GM18870 (cell line): Measurements from ENCODE around the gene EFHC1.
A peak's percentile ranks its signal among the peaks of the same experiment; 100 is the strongest.
"Not testable (repeated sequence)": the region's sequence is repeated elsewhere in the genome, so short reads cannot be mapped to it uniquely, and the experiment has no call there.

Experiments
- ATAC-seq: cut with Tn5 transposase; IDR thresholded peaks from one replicate; pipeline ENCODE4 v1.9.1; 2021; ENCODE audit warnings: moderate library complexity; ENCODE audit not compliant: unreplicated experiment

Gene EFHC1

DNA sequence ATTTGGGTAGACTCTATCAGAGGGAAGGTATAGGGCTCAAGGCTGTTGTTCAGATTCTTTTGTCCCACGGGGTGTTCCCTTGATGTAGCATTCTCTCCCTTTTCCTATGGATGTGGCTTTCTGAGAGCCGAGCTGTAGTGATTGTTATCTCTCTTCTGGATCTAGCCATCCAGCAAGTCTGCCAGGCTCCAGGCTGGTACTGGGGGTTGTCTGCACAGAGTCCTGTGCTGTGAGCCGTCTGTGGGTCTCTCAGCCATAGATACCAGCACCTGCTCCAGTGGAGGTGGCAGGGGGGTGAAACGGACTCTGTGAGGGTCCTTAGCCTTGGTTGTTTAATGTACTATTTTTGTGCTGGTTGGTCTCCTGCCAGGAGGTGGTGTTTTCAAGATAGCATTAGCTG is 13.2 kb downstream of the EFHC1 start:
- ATAC-seq: not testable (repeated sequence)

DNA sequence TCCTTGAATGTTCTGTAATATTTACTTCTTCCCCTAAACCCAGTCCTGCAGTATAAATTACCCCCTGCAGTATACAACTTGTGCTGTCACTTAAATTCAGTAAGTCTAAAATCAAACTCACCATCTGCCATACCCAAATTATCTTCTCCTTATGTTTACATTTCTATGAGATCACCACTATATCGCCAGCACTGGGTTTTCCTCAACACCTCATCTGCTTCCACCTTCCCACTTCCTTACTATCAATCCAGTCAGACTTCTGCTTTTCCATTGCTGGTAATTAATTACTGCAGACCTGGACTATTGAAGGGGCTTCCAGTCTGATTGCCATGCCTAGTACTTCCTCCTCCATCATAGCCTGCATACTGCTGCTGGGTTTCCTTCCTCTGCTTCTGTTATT is 15.2 kb downstream of the EFHC1 start:
- no peak for ATAC-seq

DNA sequence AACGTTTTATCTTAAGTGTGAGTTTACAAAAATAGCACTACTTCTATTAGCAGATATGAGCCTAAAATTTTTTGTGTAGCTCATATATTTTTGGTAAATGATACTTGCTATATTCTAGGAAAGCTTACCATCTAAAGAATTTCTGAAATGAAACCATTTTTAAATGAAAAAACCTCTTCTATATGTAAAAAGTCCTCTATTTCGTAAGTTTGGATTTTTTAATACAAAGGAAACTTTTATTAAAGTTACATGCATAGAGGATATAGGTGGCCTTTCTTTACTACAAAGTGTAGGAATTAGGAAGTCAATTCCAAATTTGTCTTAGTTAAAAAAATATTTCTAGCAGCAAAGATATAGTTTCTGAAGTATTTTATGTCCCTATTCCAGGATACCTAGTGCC is 18.8 kb downstream of the EFHC1 start:
- no peak for ATAC-seq

DNA sequence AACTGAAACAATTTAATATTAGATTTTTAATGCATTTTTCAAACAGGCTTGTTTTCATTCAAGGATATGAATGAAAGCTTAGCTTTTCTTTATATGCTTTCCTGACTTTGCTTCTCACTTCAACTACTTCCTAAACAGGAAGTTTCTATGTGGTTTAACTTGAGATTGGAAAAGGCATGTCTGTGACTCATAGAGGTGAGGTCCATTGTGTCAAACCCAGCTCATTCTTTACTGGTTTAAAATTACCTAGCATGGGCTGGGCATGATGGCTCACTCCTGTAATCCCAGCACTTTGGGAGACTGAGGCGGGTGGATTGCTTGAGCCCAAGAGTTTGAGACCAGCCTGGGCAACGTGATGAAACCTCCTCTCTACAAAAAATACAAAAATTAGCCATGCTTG is 34.4 kb downstream of the EFHC1 start:
- no peak for ATAC-seq

DNA sequence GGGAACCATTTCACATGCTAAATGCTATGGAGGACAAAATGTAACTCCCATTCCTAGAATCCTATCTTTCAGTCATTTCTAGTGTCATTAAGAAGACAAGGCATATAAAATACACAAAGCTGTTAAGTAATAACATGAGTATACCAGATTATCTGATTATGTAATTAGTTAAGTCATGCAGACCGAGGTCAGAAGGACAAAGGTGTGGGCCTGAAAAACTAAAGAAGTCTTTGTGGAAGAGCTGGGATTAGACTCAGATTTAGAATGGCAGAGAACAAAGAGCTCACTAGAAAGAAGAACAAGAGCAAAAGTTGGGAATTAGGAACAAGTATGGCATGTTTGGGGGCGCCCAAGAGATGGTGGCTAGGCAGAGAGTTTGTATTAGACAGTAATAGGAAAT is 37.0 kb downstream of the EFHC1 start:
- no peak for ATAC-seq

DNA sequence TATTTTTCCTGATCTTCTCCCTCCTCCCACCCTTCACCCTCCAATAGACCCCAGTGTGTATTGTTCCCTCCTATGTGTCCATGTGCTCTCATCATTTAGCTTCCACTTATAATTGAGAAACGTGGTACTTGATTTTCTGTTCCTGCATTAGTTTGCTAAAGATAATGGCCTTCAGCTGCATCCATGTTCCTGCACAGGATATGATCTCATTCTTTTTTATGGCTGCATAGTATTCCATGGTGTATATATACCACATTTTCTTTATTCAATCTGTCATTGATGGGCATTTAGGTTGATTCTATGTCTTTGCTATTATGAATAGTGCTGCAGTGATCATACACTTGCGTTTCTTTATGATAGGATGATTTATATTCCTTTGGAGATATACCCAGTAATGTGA is 41.1 kb downstream of the EFHC1 start:
- not testable (repeated sequence) for ATAC-seq

DNA sequence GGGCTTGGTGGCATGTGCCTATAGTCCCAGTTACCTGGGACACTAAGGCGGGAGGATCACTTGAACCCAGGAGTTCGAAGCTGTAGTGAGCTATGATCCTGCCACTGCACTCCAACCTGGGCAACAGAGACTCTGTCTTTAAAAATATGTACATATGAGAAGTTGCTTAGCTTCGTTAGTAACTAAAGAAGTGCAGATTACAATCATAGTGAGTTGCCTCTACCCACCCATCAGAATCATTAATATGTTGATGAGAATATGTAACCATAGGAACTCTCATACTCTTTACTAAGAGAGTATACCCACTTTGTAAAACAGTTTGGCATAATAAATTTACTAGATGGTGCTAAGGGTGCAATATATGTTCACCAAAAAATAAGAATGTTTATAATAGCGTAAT is 54.0 kb downstream of the EFHC1 start:
- ATAC-seq: no peak

DNA sequence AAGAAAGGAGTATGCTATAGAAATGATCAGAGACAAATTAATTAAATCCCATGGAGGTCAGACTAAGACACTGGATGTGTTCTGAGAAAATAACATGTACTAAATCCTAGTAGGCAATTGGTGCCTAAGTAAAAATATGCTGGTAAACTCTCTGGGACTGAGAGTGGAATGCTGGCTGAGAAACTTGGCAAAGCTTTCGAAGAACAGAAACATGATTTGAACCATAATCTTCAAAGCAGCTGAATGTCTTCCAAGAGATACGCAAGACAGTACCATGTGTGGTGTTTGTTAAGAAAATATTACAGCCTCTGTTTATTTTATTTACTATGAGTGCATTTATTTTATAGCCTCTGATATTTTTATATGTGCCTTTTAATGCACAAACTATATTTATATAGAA is 55.2 kb downstream of the EFHC1 start:
- ATAC-seq: no peak

DNA sequence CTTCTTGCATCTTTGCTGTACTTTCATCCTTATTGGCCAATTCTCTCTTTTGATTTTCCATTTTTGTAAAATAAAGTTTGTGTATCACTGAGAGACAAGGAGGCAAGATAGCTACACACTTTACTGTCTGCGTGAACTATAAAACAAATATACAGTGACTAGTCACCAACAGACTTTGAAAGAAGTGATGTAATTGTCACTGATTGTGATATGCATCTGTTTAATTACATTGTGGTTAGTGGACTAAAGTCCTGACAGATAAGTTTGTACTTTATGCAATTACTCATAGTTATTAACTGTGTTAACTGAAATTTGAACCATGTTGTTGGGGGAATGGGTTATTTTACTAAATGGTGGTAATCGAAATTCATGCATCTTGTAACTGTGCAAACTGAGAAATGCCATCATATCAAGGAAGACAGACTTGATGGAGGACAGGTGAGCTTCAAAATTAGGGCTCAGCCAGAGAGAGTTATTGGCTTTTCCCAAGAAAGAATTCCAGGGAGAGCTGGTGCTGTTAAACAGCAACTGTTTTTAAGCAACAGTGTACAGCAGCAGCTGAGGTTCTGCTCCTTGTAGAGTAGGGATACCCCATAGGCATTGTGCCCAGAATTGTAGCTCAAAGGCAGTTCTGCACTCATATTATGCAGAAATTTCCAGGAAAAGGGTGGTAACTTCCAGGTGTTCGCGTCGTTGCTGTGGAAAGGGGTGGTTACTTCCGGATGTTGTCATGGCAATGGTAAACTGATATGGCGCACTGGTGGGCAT is 62.9 kb downstream of the EFHC1 start:
- ATAC-seq: no peak

DNA sequence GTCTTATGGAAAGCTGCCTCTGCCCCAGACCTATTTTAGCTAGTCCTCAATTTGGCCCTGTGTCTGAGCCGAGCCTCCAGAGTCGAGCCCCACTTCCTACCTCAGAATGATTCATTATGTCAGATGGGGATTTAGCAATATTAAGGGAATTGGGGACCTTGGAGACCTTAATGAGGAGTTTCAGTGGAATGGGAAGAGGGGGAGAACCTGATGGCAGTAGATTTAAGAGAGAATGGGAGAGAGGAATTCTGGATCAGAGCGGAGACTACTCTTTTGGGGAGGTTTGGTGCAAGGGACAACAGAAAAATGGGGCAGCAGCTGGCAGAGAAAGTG is 63.5 kb downstream of the EFHC1 start:
- ATAC-seq: no peak

DNA sequence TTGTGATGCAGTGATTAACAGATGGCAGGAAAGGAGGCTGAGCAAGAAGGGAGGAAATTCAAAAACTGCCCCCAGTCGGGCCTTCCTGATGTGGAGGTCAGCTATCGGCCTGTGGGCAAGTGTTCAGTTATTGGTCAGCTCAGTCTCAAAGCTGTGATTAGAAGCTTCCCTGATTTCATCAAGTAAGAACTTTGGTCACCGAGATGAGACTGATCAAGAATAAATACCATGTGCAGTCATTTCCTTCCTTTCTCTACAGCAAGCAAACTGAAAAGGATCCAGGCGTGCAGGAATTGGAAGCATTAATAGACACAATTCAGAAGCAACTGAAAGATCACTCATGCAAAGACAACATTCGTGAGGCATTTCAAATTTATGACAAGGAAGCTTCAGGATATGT is 69.7 kb downstream of the EFHC1 start:
- no peak for ATAC-seq

DNA sequence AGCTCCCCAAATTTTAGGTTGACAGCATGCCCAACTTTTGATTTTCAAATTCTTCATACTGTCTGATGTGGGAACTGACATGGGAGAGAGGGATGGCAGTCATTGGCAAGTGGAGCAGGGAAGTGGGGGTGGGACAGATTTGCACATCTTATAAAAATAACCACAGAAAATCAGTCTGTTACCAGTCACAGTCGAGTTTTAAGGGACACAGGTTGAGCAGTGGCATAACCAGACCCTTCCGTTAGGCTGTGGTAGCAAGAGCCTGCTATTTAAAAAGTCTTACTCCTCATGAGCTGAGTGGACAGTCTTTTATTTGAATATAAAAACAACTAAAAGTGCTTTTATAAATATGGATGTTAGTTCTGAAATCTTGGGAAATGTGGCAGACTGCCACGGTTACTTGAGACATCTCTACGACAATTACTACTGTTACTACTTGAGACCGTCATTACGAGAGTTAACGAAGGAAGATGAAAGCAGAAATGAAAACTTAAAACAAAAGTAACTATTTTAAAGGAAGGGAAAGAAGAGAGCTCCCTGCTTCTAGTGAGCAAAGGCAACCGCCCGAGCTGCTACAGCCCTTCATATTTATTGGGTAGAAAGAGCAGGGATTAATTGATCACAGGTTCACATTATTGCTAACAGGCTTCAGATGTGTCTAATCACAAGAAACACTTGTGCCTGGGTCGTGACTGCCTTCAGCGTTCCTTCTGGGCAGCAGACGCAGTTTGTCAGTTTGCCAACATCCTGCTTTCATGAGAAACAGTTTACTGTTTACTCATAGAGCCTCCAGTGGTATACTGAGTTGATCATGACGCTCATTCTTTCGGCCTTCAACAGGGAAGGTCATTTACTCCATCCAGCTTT is 71.3 kb downstream of the EFHC1 start:
- ATAC-seq: peak; percentile 80

DNA sequence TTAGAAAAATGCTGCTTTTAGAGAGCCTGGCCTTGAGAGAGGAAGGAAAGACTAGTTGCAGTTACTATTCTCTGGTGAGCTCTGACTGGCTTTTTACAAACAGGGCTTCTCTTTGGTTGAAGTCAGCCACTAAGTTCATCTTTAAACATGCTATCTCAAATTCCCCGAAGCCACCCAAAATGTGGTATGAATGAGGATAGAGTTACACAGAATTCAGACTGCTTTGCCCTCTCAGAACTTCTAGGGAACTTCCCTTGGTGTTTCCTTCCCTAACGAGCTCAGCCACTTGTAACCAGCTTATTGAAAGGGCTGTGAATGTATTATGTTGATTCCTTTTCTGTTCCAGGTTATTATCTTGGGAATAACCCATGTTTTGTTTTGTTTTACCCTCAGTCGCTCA is 73.5 kb downstream of the EFHC1 start:
- ATAC-seq: no peak

DNA sequence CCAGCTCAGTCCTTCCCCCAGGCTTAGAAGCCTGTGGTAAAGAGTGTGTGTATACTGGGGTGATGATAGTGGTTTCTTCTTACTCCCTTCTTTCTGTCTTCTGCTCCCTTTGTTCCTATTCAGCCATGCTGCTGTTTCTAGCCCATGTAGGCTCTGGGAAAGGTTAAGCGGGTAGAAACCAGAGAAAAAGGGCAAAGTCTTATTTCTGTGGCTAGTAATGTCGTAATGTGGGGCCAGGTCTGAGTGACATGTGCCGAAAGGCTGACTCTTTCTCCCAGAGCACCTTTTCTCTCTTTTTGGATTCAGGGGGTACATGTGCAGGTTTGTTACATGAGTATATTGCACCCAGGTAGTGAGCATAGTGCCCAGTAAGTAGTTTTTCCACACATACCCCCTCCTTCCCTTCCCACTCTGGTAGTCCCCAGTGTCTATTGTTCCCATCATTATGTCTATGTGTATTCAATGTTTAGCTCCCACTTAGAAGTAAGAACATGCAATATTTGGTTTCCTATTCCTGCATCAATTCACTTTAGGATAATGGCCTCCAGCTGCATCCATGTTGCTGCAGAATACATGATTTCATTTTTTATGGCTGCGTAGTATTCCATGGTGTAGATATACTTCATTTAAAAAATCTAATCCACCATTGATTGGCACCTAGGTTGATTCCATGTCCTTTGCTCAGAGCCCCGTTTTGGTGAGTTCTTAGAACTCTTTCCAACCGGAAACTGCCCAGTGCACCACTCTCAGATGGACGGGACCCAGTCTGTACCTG is 74.3 kb downstream of the EFHC1 start:
- ATAC-seq: no peak

DNA sequence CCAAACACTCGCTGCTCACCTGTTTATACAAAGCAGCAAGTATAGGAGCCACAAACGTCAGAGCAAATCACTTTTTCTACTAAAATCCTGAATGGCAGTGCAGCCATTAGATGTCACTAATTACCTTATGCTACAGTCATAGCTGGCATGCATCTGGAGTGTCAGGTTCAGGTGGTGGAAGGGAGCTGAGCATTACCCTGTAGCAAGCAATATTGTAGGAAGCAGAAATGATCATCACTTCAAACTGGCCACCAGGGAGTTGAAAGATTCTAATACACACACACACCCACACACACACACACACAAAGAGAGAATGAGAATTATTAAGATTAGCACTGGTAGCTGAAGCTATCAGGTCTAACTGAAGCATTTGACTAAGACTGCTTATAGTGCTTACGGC is 75.8 kb downstream of the EFHC1 start:
- no peak for ATAC-seq

DNA sequence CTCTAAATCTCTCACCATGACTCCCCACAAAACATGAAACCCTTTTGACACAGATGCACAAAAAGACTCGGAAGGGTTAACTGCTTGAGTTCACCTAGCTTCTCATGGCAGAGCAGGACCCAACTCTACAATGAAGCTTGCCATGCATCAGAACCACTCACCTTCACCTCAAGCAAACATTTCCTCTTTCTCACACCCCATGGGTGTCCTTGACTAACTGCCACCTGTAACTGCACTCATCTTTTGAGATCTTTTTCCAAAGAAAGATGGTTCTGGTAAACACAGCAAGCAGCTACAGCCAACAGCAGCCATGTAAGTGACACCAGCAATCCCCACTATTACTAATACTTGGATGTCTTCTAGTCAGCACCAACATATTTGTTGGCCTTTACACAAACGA is 76.5 kb downstream of the EFHC1 start:
- ATAC-seq: no peak

DNA sequence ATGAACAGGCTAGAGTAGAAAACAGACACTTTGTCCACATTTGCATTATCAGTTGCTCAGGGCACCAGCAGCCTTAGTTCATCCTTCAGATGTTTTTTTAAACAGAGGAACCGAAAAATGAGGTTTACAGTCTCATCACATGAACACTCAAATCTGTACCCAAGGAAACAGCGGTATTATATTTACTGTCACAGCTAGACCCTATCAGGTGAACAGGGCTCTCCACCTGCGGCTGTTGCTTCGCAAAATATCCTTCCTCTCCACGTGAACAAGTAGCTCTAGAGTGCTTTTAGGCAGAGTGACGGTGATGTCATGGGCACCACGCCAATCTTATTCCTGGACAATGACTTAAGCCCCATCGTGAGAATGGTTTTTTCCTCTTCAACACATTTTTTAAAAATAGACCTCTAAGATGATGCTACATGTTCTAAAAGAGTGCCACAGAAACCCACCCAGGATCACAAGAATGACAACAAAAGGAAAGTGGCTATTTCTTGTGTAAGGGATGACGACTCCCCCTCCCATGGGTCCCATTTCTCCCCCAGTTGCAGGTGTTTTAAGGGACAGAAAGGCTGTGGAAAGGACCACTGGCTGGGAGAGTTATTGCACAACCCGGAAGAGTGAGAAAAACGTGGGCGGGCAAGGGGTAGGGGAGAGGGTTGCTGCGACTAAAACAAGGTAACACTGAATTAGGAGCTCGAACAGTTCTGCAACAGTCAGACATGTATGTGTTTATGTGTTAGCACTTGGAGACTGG is 77.7 kb downstream of the EFHC1 start:
- peak; percentile 84 for ATAC-seq

DNA sequence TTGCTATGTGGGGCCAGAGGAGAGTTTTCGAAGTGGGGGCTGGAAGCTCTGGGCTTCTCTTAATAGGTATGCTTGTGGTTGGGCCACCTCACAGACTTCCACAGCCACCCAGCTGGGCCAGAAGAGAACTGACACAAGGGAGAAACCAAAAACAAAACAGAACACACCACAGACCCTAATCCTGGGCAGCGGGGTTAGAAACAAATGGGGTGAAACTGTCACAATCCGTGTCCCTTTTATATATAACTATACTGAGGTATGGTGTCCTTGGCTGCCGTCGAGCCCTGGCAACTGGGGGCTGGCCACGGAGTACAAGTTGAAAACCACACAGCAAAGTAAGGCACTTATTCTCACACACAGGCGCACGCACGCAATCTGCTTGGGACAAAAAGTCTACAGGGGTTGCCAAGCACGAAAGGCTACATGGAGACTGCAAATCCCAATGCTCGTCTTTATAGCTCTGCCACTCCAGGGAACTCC is 78.4 kb downstream of the EFHC1 start:
- ATAC-seq: peak; percentile 44

DNA sequence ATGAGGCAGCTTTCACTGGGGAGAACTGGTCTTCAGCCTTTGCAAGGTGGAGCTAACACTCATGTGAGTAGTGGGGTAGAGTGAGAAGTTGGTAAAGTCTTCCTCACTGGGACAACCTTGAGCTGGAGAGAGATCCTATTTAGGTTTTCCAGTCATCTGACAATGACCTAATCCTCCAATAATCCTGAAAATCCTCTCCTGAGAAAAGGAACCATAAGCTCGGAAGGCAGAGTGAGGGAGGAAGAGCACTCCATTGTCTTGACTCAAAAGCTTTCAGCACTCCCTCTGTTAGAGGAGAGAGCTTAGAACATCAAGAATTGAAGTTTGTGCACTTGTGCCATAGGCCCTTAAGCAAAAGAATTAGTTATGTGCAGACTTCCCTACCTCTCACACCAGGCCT is 78.9 kb downstream of the EFHC1 start:
- ATAC-seq: no peak

DNA sequence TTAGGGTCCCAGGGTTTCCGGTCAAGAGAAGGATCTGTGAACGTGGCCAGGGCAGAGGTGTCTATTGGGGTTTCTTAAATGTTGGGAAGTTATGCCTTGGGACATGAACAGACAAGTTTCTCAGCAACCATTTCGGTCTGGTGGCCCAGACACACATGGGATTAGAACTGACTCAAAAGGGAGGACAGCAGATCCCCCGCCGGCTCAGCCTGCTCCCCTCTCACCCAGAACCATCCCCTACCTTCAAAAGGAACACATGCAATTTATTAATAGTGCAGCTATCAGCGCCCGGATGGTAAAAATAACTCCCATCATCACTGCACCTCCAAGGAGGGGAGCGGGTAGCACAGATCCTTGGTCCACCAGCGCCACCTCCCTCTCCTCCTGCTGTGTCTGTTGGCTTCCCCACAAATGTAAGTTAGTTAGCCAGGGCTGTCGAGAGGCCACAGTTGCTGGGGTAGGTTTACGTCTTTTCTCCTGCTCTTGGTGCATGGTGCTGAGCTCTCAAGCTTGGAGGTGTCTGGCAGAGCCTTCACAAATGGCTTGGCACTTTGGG is 79.6 kb downstream of the EFHC1 start:
- ATAC-seq: no peak
